Esophagus muscularis mucosa (tissue), 4 donors: ENCODE measurements around the gene MACROD2. TPM values are rescaled to one million over a fixed set of nuclear protein-coding genes. Genes with fewer than 3 reads are reported as not detected.
"Not testable (repeated sequence)": the region's sequence is repeated elsewhere in the genome, so short reads cannot be mapped to it uniquely, and the experiment has no call there.

Source experiments
- DNase-seq: peaks from one replicate; pipeline ENCODE4 v3.0.0-alpha.2; 2017; ENCODE audit errors: extremely low spot score
- H3K27ac ChIP-seq, 4 donors: fragments of 200-600 bp; sonication (generic); replicated peaks in 1 of 4; 1 replicate in 3 of 4; 2 replicates in 1 of 4; pipeline ENCODE4 v1.5.1; 2016 to 2019; ENCODE audit warnings: mild to moderate bottlenecking in 1 of 4
- H3K27me3 ChIP-seq, 4 donors: fragments of 200-600 bp; sonication (generic); one replicate each; pipeline versions ENCODE4 v1.5.1 to v1.6.0; 2016 to 2019
- H3K36me3 ChIP-seq, 4 donors: fragments of 200-600 bp; sonication (generic); one replicate each; pipeline ENCODE4 v1.5.1; 2016 to 2019
- H3K4me1 ChIP-seq, 4 donors: fragments of 200-600 bp; sonication (generic); one replicate each; pipeline ENCODE4 v1.5.1; 2016 to 2019
- H3K4me3 ChIP-seq, 4 donors: fragments of 200-600 bp; sonication (generic); 1 replicate in 2 of 4; 2 replicates in 2 of 4; pipeline ENCODE4 v1.5.1; 2016 to 2019; ENCODE audit warnings: mild to moderate bottlenecking in 4 of 4, moderate library complexity in 1 of 4
- H3K9me3 ChIP-seq, 4 donors: fragments of 200-600 bp; sonication (generic); 1 replicate in 3 of 4; 2 replicates in 1 of 4; pipeline ENCODE4 v1.5.1; 2016 to 2019
- EP300 ChIP-seq: sonication (generic); formaldehyde crosslinking; IDR thresholded peaks from one replicate; pipeline ENCODE4 v1.6.1; 2017; ENCODE audit warnings: antibody characterized with exemption
- POLR2A ChIP-seq: fragments of 450-650 bp; IDR thresholded peaks from one replicate; pipeline ENCODE4 v1.6.1; 2017; ENCODE audit warnings: antibody characterized with exemption, moderate library complexity, mild to moderate bottlenecking, low read depth
- POLR2AphosphoS5 ChIP-seq, 2 donors: sonication (generic); formaldehyde crosslinking; IDR thresholded peaks; one replicate each; pipeline ENCODE4 v1.6.1; 2017; ENCODE audit warnings: antibody characterized with exemption in 2 of 2
- WGBS: methylation state at CpG from one replicate; pipeline ENCODE4 v1.1.5; 2018; 5-methylcytosine and 5-hydroxymethylcytosine counted together
- intact Hi-C: fragments of 100-400 bp; cut with DNase I; formaldehyde crosslinking; loops from one replicate; pipeline ENCODE4 v1.15.1; 2023
- total RNA-seq, 4 donors: library from RNA; depleted of rRNA; stranded (reverse); fragments of >200 nt; gene quantifications; one replicate each; pipeline versions ENCODE4 v1.1.0 to v1.2.1, GENCODE V29; 2016
- TF ChIP-seq, protein P1 (sequence below), 3 experiments: fragments of 200-600 bp in 2 of 3; fragments of 450-650 bp in 1 of 3; sonication (generic) in 2 of 3; IDR thresholded peaks; one replicate each; pipeline ENCODE4 v1.5.1; 2017 to 2019; ENCODE audit warnings: antibody characterized with exemption in 3 of 3, mild to moderate bottlenecking in 2 of 3, moderate library complexity in 1 of 3

Gene MACROD2
- total RNA-seq, 4 donors from 2014 or later: 1.4 to 3.6 (median 2.6) TPM

DNA sequence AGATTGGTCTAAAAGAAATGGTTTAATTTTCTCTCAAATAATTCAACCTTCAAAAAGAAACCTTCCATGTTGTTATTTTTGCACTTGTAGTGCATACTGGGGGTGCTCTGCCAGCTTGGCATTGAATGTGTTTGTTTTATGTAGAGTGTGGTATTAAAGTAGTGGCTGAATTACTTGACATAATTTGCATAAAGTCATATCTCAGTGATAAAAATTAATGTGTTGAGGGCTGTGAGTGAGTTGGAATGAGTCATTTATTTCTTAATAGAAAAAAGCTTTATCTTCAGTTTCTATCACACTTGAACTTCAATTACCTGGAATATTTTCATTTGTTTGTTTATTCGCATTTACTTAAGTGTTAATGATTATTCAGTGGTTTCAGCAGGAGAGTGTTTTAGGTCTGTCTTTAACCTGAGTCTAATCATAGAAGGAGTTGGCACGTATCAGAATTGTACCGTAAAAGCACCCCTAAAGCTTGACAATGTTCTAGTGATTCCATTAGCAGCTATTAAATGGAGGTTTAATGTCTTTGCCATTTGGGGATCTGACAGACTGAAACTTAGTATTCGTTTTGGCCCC is 1143.3 kb downstream of the MACROD2 start:
- no peaks in the 10 kb centered on the region for H3K9me3 ChIP-seq
- no peak overlapping the region for H3K27ac ChIP-seq
- TF ChIP-seq EP300 (no peak), POLR2AphosphoS5 (IDR thresholded peaks at IDR 0.05) (no peak), POLR2A (no peak)
- TF ChIP-seq, protein P1, sequence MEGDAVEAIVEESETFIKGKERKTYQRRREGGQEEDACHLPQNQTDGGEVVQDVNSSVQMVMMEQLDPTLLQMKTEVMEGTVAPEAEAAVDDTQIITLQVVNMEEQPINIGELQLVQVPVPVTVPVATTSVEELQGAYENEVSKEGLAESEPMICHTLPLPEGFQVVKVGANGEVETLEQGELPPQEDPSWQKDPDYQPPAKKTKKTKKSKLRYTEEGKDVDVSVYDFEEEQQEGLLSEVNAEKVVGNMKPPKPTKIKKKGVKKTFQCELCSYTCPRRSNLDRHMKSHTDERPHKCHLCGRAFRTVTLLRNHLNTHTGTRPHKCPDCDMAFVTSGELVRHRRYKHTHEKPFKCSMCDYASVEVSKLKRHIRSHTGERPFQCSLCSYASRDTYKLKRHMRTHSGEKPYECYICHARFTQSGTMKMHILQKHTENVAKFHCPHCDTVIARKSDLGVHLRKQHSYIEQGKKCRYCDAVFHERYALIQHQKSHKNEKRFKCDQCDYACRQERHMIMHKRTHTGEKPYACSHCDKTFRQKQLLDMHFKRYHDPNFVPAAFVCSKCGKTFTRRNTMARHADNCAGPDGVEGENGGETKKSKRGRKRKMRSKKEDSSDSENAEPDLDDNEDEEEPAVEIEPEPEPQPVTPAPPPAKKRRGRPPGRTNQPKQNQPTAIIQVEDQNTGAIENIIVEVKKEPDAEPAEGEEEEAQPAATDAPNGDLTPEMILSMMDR (IDR thresholded peaks at IDR 0.05): no peak
- no peak for DNase-seq
- no peaks in the 10 kb centered on the region for H3K4me1 ChIP-seq
- intact Hi-C loops: no loop called here
- no peaks in the 10 kb centered on the region for H3K27me3 ChIP-seq
- no peak overlapping the region for H3K4me3 ChIP-seq
- H3K36me3 ChIP-seq: no peaks in the 10 kb centered on the region
- 80% methylated on average over 4 of the region's 4 CpGs for WGBS

- DNase-seq: no peak
- H3K27ac ChIP-seq: no peak overlapping the region
- H3K36me3 ChIP-seq: no peaks in the 10 kb centered on the region
- WGBS: 100% methylated on average over 2 of the region's 2 CpGs
- TF ChIP-seq, protein P1 (IDR thresholded peaks at IDR 0.05): no peak
- TF ChIP-seq POLR2A (no peak), EP300 (no peak), POLR2AphosphoS5 (IDR thresholded peaks at IDR 0.05) (no peak)
- intact Hi-C loops: no loop called here
- no peaks in the 10 kb centered on the region for H3K4me1 ChIP-seq
- no peaks in the 10 kb centered on the region for H3K9me3 ChIP-seq
- H3K27me3 ChIP-seq: no peaks in the 10 kb centered on the region
- no peak overlapping the region for H3K4me3 ChIP-seq
Measured at GRCh38 chr20:15139522-15139921, 1144.2 kb downstream of the MACROD2 start.

DNA sequence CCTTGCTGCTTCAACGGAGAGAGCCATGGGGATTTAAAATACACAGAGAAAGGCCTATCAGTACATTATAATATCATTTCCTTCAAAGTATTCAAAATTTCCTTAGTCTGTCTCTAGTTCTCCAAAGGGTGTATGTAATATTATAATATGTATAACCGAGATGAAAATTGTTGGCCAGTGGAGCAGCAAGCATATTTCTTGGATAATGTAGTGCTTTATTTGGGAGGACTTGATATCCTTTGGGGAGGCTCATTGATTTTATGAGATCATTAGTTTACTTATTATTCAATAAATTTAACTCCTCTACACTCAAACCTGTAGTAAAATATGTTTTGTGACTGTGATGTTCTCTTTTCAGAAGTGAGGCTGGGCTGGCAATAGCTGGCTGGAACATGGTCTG is 1145.0 kb downstream of the MACROD2 start:
- Histone ChIP-seq H3K27ac (no peak overlapping the region), H3K36me3 (no peaks in the 10 kb centered on the region), H3K4me1 (no peaks in the 10 kb centered on the region), H3K9me3 (no peaks in the 10 kb centered on the region), H3K27me3 (no peaks in the 10 kb centered on the region), H3K4me3 (no peak overlapping the region)
- intact Hi-C loops: no loop called here
- TF ChIP-seq POLR2AphosphoS5 (IDR thresholded peaks at IDR 0.05) (no peak), EP300 (no peak), POLR2A (no peak)
- TF ChIP-seq, protein P1 (IDR thresholded peaks at IDR 0.05): no peak
- DNase-seq: no peak
- 63% methylated on average over 2 of the region's 2 CpGs for WGBS

DNA sequence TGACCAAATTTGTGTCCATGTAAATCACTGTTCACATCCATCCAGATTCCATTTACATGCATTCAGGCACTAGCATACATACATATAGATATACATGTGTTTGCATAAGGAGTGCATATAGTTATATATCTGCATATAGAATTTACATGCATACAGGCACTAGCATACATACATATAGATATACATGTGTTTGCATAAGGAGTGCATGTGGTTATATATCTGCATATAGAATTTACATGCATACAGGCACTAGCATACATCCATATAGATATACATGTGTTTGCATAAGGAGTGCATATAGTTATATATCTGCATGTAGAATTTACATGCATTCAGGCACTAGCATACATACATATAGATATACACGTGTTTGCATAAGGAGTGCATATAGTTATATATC is 1145.6 kb downstream of the MACROD2 start:
- H3K4me3 ChIP-seq, H3K9me3 ChIP-seq, DNase-seq, H3K27ac ChIP-seq, intact Hi-C loops, H3K27me3 ChIP-seq, H3K36me3 ChIP-seq, H3K4me1 ChIP-seq: not testable (repeated sequence)
- 96% methylated on average over 1 of the region's 1 CpG for WGBS

GRCh38 chr20:15141861-15142260 is 1146.5 kb downstream of the MACROD2 start:
- H3K36me3 ChIP-seq: no peaks in the 10 kb centered on the region
- TF ChIP-seq POLR2AphosphoS5 (IDR thresholded peaks at IDR 0.05) (no peak), POLR2A (no peak), EP300 (no peak)
- TF ChIP-seq, protein P1 (IDR thresholded peaks at IDR 0.05): no peak
- intact Hi-C loops: no loop called here
- H3K27ac ChIP-seq: no peak overlapping the region
- H3K9me3 ChIP-seq: no peaks in the 10 kb centered on the region
- no peaks in the 10 kb centered on the region for H3K27me3 ChIP-seq
- 84% methylated on average over 4 of the region's 4 CpGs for WGBS
- no peaks in the 10 kb centered on the region for H3K4me1 ChIP-seq
- H3K4me3 ChIP-seq: no peak overlapping the region
- no peak for DNase-seq
